GM19099 (cell line): Measurements from ENCODE around the gene MAMSTR.

Experiments
- POLR2A ChIP-seq: IDR thresholded peaks from 3 replicates; pipeline ENCODE4 v1.6.1; 2011; ENCODE audit warnings: low read depth; ENCODE audit not compliant: insufficient read length; ENCODE audit errors: extremely low read depth

The MAMSTR gene, protein sequence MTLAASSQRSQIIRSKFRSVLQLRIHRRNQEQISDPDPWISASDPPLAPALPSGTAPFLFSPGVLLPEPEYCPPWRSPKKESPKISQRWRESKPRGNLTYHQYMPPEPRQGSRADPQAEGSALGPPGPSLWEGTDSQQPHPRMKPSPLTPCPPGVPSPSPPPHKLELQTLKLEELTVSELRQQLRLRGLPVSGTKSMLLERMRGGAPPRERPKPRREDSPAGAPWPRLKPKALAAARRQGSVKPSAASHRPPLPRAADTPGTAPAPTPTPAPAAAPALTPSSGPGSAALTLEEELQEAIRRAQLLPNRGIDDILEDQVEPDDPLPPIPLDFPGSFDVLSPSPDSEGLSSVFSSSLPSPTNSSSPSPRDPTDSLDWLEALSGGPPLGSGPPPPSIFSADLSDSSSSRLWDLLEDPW

DNA sequence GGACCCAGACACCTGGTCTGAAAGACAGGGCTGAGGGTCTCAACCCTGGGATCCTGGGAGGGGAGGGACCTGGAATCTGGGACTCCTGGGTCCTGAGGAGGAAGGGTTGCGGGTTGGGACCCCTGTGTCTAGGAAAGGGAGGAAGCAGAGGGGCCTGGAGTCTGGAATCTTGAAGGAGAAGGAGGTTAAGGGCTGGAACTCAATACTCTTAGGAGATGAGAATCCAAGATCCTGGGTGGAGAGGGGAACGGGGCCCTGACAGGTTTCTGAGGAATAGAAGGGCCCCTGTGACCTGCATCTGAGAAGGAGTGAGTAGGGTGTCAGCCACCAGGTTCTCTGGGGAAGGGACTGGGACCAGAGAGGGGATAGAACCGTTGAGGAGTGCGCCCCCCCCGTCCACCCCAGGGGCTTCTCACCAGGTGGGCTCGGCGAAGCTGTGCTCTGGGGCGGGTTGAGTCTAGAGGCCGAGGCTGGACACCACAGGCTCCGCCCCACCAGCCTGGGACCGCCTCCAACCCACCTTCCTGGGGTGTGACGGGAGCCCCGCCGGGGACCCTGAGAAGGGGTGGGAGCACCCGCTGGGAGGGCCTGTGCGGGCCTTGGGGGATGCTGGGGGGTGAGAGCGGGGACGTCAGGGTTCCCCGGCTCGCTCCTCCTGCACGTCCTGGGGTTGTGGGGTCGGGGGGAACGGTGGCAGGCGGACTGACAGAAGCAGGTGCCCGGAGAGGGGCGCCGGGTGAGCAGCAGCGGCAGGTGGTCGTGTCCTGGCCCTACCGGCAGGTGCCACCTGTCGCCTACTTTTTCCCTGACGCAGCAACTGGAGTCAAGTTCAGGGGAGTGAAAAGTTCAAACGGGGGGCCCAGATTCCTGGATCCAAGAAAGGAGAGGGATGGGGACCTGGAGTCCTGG lies at the start of gene MAMSTR:
TSS of gene MAMSTR (minus strand) at position 463 of the 909 bp plus-strand sequence. CDS start 694 bp downstream, outside the sequence.
- TF ChIP-seq POLR2A = no peak

GRCh38 chr19:48768994-48769713 lies 49.6 kb upstream of the MAMSTR start:
- no peak for TF ChIP-seq POLR2A

- no peak for TF ChIP-seq POLR2A
Observed at GRCh38 chr19:48760504-48761205, 41.1 kb upstream of the MAMSTR start.

DNA sequence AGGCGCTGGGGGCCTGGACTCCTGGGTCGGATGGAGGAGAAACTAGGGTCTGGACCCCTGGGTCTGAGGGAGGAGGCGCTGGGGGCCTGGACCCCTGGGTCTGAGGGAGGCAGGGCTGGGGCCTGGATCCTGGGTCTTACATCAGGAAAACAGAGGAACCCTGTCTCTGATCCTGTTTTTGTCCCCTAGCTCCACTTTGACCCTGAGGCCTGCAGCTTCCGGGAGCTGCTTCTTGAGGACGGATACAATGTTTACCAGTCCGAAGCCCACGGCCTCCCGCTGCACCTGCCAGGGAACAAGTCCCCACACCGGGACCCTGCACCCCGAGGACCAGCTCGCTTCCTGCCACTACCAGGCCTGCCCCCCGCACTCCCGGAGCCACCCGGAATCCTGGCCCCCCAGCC lies 38.2 kb upstream of the MAMSTR start:
- no peak for TF ChIP-seq POLR2A

DNA sequence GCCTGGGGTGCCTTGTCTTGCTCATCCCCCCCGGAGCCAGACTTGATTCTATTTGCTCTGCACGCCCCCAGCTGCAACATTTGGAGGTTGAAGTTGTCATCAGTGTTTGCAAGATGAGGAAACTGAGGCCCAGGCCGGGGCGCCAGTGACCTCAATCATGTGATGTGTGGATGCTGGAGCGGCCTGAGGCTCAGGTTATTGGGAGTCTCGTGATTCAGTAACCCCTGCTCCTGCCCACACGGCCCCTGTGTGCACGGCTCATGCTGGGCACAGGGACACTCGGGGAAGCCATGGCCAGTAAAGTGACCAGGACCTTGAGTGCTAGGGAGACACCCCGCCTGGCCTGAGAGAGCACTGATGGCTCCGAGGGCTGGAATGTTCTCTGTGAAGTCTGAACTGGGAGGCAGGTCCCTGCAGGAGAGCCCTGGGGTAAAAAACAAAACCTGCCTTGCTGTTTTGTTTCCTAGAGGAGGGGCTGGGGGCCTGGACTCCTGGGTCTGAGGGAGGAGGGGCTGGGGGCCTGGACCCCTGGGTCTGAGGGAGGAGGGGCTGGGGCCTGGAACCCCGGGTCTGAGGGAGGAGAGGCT lies 37.7 kb upstream of the MAMSTR start:
- TF ChIP-seq POLR2A = no peak

DNA sequence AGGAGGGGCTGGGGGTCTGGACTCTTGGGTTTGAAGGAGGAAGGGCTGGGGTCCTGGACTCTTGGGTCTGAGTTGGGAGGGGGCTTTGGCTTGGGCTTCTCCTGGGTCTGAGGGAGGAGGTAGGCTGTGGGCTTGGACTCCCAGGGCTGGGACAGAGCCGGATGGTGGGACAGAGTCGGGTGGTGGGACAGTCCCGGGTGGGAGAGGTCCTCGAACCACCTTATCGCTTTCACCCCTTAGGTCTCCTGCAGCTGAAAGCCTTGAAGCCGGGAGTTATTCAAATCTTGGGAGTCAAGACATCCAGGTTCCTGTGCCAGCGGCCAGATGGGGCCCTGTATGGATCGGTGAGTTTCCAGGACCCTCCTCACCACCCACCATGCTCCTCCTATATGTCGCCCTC lies 37.2 kb upstream of the MAMSTR start:
- TF ChIP-seq POLR2A = no peak

GRCh38 chr19:48756212-48756611 lies 36.7 kb upstream of the MAMSTR start:
- no peak for TF ChIP-seq POLR2A

DNA sequence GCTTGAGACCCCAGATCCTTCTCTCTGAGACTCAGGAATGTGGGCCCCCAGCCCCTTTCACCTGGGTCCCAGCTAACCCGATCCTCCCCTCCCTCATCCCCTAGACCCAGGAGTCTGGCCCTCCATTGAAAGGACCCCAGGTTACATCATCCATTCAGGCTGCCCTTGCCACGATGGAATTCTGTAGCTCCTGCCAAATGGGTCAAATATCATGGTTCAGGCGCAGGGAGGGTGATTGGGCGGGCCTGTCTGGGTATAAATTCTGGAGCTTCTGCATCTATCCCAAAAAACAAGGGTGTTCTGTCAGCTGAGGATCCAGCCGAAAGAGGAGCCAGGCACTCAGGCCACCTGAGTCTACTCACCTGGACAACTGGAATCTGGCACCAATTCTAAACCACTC lies 36.3 kb upstream of the MAMSTR start:
- no peak for TF ChIP-seq POLR2A

GRCh38 chr19:48755084-48755641 lies 35.6 kb upstream of the MAMSTR start, which contains the start of gene FGF21:
FGF21 (plus strand) TSS chr19:48755524; CDS start chr19:48756237, 713 bp downstream.
- TF ChIP-seq POLR2A = no peak

GRCh38 chr19:48752496-48753365 lies 33.2 kb upstream of the MAMSTR start, which contains the start of gene FUT1:
FUT1 (minus strand) TSS chr19:48752641; CDS start chr19:48751281, 1,360 bp downstream.
- TF ChIP-seq POLR2A = peak; percentile 20

GRCh38 chr19:48751845-48752495 lies 32.4 kb upstream of the MAMSTR start:
- TF ChIP-seq POLR2A = no peak
